ENCODE data around the gene STAC3.

STAC3 gene

GRCh38 chr12:57196439-57196838, 54.5 kb downstream of the STAC3 start:
- TF ChIP-seq CTCF (IDR thresholded peaks at IDR 0.05; ENCODE audit: low read depth, low read length), result no peak
- DNase-seq (ENCODE audit: extremely low read depth, low read depth), result no peak

GRCh38 chr12:57195611-57196371, 55.2 kb downstream of the STAC3 start:
- TF ChIP-seq CTCF (IDR thresholded peaks at IDR 0.05; ENCODE audit: low read depth, low read length), result no peak
- DNase-seq (ENCODE audit: extremely low read depth, low read depth), result no peak

- TF ChIP-seq CTCF (IDR thresholded peaks at IDR 0.05; ENCODE audit: low read depth, low read length), result no peak
- no peak for DNase-seq (ENCODE audit: extremely low read depth, low read depth)
Observed at GRCh38 chr12:57195186-57195585, 55.8 kb downstream of the STAC3 start.

- no peak for DNase-seq (ENCODE audit: extremely low read depth, low read depth)
- no peak for TF ChIP-seq CTCF (IDR thresholded peaks at IDR 0.05; ENCODE audit: low read depth, low read length)
Observed at GRCh38 chr12:57194253-57194652, 56.7 kb downstream of the STAC3 start.

- DNase-seq (ENCODE audit: extremely low read depth, low read depth), result no peak
- TF ChIP-seq CTCF (IDR thresholded peaks at IDR 0.05; ENCODE audit: low read depth, low read length), result no peak
Observed at GRCh38 chr12:57193706-57194245, 57.2 kb downstream of the STAC3 start.
